Endothelial cell of umbilical vein (primary cell): ENCODE results near the gene SLC5A9.

Source experiments
- CTCF ChIP-seq, 2 donors: IDR thresholded peaks; 1 replicate in 1 of 2; 2 replicates in 1 of 2; pipeline ENCODE4 v1.5.1; 2011; ENCODE audit warnings: low read length in 2 of 2, mild to moderate bottlenecking in 2 of 2, moderate library complexity in 2 of 2, control low read depth in 1 of 2, inconsistent platforms in 1 of 2, low read depth in 1 of 2; ENCODE audit not compliant: insufficient read depth in 1 of 2; ENCODE audit errors: extremely low read depth in 1 of 2
- EZH2 ChIP-seq: IDR thresholded peaks from 2 replicates; pipeline ENCODE4 v1.6.1; 2012; ENCODE audit warnings: borderline replicate concordance, low read depth, mild to moderate bottlenecking, moderate library complexity, low read length, inconsistent platforms; ENCODE audit not compliant: severe bottlenecking
- FOS ChIP-seq: IDR thresholded peaks from 2 replicates; pipeline ENCODE4 v1.6.1; 2011; ENCODE audit warnings: mild to moderate bottlenecking, low read length, moderate library complexity, borderline replicate concordance; ENCODE audit not compliant: insufficient read depth
- JUN ChIP-seq: IDR thresholded peaks from 2 replicates; pipeline ENCODE4 v1.6.1; 2011; ENCODE audit warnings: borderline replicate concordance, low read depth; ENCODE audit not compliant: insufficient read length, insufficient read depth
- POLR2A ChIP-seq: IDR thresholded peaks from 2 replicates; pipeline ENCODE4 v1.6.1; 2012; ENCODE audit warnings: low read depth, mild to moderate bottlenecking, control low read depth, low read length
- POLR2AphosphoS5 ChIP-seq: IDR thresholded peaks from 2 replicates; pipeline ENCODE4 v1.6.1; 2012; ENCODE audit warnings: low read depth, mild to moderate bottlenecking, control low read depth, low read length, moderate library complexity; ENCODE audit not compliant: insufficient read depth

DNA sequence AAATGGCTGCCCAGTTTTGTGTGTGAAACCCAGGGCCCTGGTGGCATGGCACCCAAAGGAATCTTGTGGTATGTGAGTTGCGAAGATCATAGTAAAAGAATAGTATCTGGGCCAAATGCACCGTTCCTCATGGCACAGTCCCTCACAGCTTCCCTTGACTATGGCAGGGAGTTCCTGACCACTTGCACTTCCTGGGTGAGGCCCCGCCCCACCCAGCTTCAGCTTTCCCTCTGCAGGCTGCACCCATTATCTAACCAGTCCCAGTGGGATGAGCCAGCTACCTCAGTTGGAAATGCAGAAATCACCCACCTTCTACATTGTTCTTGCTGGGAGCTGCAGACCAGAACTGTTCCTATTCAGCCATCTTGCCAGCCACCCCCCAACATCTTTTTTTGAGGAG lies 63.0 kb downstream of the SLC5A9 start:
- no peak for TF ChIP-seq CTCF (IDR thresholded peaks at IDR 0.05; ENCODE audit: extremely low read depth in 1 of 2, insufficient read depth in 1 of 2, low read depth in 1 of 2, low read length in 2 of 2)
- TF ChIP-seq POLR2A: no peak
- TF ChIP-seq FOS: no peak
- no peak for TF ChIP-seq EZH2
- TF ChIP-seq POLR2AphosphoS5: no peak
- TF ChIP-seq JUN: no peak
